GM21367 (cell line): ENCODE results near the gene PSD4.

Experiments
- ATAC-seq: cut with Tn5 transposase; IDR thresholded peaks from one replicate; pipeline ENCODE4 v1.9.1; 2021; ENCODE audit not compliant: unreplicated experiment

PSD4 gene

GRCh38 chr2:113203217-113203530 is 29.4 kb downstream of the PSD4 start:
- ATAC-seq: no peak

- peak; percentile 72 for ATAC-seq
These were observed 30.2 kb downstream of the PSD4 start for GRCh38 chr2:113203901-113204519.

GRCh38 chr2:113206251-113206650 is 32.5 kb downstream of the PSD4 start:
- no peak for ATAC-seq

- ATAC-seq: no peak
These were observed 33.2 kb downstream of the PSD4 start for GRCh38 chr2:113207021-113207420.

- no peak for ATAC-seq
These were observed 34.6 kb downstream of the PSD4 start for GRCh38 chr2:113208396-113208795.

- ATAC-seq: no peak
These were observed 35.4 kb downstream of the PSD4 start for GRCh38 chr2:113209011-113209645.

- ATAC-seq: no peak
These were observed 35.9 kb downstream of the PSD4 start for GRCh38 chr2:113209646-113210171.

- no peak for ATAC-seq
These were observed 37.7 kb downstream of the PSD4 start for GRCh38 chr2:113211226-113212105.

- ATAC-seq: no peak
These were observed 38.7 kb downstream of the PSD4 start for GRCh38 chr2:113212245-113213060.

- ATAC-seq: no peak
These were observed 39.5 kb downstream of the PSD4 start for GRCh38 chr2:113213061-113213930.

GRCh38 chr2:113214141-113214540 is 40.4 kb downstream of the PSD4 start:
- no peak for ATAC-seq

GRCh38 chr2:113215056-113215455 is 41.3 kb downstream of the PSD4 start:
- no peak for ATAC-seq

- ATAC-seq: no peak
These were observed 42.5 kb downstream of the PSD4 start for GRCh38 chr2:113216321-113216720.

- ATAC-seq: no peak
These were observed 43.2 kb downstream of the PSD4 start for GRCh38 chr2:113216891-113217454.

GRCh38 chr2:113217455-113218282 is 43.9 kb downstream of the PSD4 start:
- no peak for ATAC-seq

- ATAC-seq: no peak
These were observed 44.7 kb downstream of the PSD4 start for GRCh38 chr2:113218283-113219091.

- no peak for ATAC-seq
These were observed 45.3 kb downstream of the PSD4 start for GRCh38 chr2:113219092-113219441.

- ATAC-seq: no peak
These were observed 45.7 kb downstream of the PSD4 start for GRCh38 chr2:113219525-113219888.
